Retinal pigment epithelial cell (primary cell): ENCODE data around the gene OR6C65.
"Not testable (repeated sequence)": the region's sequence is repeated elsewhere in the genome, so short reads cannot be mapped to it uniquely, and the experiment has no call there.

Experiments
- DNase-seq: peaks from one replicate; pipeline ENCODE4 v3.0.0-alpha.2; 2010; ENCODE audit warnings: low read depth
- H3K4me3 ChIP-seq: 2 replicates; pipeline ENCODE4 v1.5.1; 2011; ENCODE audit warnings: mild to moderate bottlenecking, low read length, control low read depth, moderate library complexity
- TF ChIP-seq, protein P1 (sequence below): conservative IDR thresholded peaks from 2 replicates; pipeline ENCODE4 v1.5.1; 2011; ENCODE audit warnings: low read depth, low read length, control low read depth, inconsistent platforms

OR6C65 gene

DNA sequence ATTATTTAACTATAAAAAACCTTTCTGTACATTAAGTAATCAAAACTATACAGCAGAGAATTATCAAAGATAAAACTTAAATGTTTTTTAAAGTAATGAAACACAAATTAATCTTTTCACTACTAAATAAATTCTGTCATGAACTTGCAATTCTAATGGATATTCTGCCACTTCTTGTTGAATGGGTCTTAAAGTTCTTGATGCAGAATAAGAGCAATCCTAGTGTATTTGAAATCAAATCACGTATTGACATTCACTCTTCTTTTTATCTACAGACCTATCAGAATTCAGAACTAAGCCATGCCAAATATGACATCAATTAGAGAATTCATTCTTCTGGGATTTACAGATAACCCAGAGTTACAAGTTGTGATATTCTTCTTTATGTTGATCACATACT, at the start of gene OR6C65:
Gene OR6C65, plus strand, starts transcription at position 301 of the 400 bp plus-strand sequence. Its CDS starts 0 bp downstream, at position 301.
- no peak for DNase-seq
- TF ChIP-seq, protein P1, sequence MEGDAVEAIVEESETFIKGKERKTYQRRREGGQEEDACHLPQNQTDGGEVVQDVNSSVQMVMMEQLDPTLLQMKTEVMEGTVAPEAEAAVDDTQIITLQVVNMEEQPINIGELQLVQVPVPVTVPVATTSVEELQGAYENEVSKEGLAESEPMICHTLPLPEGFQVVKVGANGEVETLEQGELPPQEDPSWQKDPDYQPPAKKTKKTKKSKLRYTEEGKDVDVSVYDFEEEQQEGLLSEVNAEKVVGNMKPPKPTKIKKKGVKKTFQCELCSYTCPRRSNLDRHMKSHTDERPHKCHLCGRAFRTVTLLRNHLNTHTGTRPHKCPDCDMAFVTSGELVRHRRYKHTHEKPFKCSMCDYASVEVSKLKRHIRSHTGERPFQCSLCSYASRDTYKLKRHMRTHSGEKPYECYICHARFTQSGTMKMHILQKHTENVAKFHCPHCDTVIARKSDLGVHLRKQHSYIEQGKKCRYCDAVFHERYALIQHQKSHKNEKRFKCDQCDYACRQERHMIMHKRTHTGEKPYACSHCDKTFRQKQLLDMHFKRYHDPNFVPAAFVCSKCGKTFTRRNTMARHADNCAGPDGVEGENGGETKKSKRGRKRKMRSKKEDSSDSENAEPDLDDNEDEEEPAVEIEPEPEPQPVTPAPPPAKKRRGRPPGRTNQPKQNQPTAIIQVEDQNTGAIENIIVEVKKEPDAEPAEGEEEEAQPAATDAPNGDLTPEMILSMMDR: no peak
- H3K4me3 ChIP-seq: no peak within 1 kb of the TSS

DNA sequence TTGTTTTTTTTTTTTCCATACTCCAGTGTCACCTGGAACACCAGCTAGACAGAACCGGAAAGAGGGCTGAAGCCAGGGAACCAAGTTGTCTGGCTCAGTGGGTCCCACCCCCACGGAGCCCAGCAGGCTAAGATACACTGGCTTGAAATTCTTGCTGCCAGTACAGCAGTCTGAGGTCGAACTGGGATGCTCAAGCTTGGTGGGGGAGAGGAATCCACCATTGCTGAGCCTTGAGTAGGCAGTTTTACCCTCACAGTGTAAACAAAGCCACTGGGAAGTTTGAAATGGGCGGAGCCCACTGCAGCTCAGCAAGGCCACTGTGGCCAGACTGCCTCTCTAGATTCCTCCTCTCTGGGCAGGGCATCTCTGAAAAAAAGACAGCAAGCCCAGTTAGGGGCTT, 45.0 kb upstream of the OR6C65 start:
- not testable (repeated sequence) for H3K4me3 ChIP-seq, DNase-seq

DNA sequence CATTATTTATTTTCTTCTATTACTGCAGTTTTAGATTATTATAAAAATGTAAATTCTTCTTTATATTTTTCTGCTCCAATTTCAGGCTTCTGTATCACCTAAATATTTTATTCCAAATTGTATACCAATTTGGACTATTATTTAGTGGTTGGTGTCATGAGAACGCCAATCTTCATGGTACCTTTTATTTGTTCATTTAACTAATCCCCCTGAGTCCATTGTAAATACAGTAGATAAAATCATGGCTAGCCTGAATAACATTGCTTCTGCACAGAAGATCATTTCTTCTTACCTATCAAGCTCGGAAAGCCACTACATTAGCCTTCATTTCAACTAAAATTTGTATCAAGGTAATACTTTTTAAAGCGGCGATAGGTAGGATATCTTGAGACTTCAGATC, 37.7 kb upstream of the OR6C65 start, which contains the start of gene OR6C75:
Gene OR6C75, plus strand, starts transcription at position 301 of the 400 bp plus-strand sequence. CDS start 2,136 bp downstream, outside the sequence.
- H3K4me3 ChIP-seq: no peak within 1 kb of the TSS
- TF ChIP-seq, protein P1: no peak
- DNase-seq: no peak

DNA sequence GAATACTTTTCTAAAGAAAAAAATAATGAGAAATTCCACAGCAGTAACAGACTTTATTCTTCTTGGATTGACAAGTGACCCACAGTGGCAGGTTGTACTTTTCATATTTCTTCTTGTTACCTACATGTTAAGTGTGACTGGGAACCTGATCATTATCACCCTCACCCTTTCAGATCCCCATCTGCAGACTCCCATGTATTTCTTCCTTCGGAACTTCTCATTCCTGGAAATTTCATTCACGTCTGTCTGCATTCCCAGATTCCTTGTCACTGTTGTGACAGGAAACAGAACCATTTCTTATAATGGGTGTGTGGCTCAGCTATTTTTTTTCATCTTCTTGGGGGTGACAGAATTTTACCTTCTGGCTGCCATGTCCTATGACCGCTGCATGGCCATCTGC, 35.2 kb upstream of the OR6C65 start:
- no peak overlapping the region for H3K4me3 ChIP-seq
- no peak for DNase-seq
- TF ChIP-seq, protein P1: no peak

DNA sequence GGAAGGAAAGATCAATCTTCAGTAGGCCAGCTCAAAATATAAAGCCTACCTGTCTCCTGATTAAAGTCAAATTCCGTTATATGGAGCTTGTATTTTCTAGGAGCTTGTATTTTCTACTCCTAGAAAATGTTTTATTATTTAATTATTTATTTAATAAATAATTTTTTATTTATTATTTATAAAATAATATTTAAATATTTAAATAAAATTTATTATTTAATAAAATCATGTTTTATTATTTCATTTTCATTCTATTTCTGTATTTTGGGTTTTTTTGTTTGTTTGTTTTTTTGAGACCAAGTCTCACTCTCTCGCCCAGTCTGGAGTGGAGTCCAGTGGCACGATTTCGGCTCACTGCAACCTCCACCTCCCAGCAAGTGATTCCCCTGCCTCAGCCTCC, 27.8 kb upstream of the OR6C65 start:
- TF ChIP-seq, protein P1: no peak
- DNase-seq: no peak
- no peak overlapping the region for H3K4me3 ChIP-seq

DNA sequence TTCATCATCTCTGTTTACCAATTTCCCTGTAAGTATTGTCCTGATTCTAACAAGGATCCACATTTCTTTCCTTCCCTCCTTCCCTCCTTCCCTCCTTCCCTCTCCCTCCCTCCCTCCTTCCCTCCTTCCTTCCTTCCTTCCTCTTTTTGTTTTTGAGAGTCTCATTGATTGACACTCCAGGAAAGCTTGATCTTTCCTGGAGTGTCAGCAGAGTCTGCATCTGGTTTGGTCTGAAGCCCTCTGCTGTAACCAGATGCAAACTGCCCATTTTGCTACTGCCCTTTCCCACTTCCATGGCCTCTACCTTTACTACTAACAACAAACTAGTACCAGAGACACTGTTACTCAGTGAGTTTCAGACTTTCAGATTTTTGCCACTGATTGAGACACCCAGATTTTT, 14.4 kb upstream of the OR6C65 start:
- H3K4me3 ChIP-seq: no peak overlapping the region
- TF ChIP-seq, protein P1: no peak
- no peak for DNase-seq

DNA sequence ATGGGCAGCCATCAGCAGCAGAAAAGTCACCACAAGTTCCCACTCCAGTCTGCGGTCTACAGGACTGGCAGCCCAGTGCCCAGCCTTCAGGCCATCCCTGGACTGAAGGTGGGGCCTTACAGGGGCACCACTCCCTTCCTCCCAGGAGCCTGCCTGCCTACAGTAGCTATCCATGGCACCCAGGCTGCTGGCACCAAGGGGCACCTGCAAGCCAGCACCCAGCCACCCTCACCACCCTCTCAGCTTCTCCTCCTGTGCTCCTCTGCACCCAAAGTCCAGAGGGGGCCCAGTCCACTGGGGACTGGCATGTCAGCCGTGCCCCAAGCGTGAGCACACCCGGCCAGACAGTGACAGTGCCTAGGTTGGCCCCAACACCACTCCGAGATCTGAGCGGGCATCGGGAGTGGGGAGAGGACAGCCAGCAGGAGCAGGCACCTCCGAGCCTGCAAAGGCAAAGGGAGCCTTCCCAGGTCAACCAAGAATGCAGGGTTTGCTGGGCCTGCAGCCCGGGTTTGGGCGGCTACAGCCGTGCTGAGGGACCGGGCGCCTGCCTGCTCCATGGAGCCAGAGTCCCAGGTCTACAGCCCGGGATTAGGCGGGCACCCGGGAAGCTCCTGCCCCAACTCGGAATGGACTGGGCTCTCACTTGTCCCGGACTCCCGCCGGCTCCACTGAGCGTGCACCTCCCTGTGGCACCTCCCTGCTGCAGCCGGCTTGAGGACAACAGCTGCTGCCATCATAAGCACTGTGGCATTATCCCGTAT, 8.1 kb upstream of the OR6C65 start:
- DNase-seq: no peak
- no peak overlapping the region for H3K4me3 ChIP-seq
- TF ChIP-seq, protein P1: no peak

DNA sequence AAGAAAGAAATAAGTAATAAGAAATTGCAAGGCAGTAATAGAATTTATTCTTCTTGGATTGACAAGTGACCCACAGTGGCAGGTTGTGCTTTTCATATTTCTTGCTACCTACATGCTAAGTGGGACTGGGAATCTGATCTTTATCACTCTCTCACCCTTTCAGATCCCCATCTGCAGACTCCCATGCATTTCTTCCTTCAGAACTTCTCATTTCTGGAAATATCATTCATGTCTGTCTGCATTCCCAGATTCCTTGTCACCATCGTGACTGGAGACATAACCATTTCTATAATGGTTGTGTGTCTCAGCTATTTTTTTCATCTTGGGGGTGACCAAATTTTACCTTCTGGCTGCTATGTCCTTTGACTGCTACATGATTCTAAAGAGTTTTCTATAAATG, 4.0 kb upstream of the OR6C65 start:
- TF ChIP-seq, protein P1: no peak
- no peak overlapping the region for H3K4me3 ChIP-seq
- DNase-seq: no peak
